GM15510 (cell line): ENCODE results near the gene CGNL1.

Experiments
- POLR2A ChIP-seq: IDR thresholded peaks from 3 replicates; pipeline ENCODE4 v1.6.1; 2011; ENCODE audit warnings: borderline replicate concordance; ENCODE audit not compliant: insufficient read length; ENCODE audit errors: extremely low read depth

CGNL1 gene

GRCh38 chr15:57551715-57552677 lies 175.7 kb downstream of the CGNL1 start:
- no peak for TF ChIP-seq POLR2A

DNA sequence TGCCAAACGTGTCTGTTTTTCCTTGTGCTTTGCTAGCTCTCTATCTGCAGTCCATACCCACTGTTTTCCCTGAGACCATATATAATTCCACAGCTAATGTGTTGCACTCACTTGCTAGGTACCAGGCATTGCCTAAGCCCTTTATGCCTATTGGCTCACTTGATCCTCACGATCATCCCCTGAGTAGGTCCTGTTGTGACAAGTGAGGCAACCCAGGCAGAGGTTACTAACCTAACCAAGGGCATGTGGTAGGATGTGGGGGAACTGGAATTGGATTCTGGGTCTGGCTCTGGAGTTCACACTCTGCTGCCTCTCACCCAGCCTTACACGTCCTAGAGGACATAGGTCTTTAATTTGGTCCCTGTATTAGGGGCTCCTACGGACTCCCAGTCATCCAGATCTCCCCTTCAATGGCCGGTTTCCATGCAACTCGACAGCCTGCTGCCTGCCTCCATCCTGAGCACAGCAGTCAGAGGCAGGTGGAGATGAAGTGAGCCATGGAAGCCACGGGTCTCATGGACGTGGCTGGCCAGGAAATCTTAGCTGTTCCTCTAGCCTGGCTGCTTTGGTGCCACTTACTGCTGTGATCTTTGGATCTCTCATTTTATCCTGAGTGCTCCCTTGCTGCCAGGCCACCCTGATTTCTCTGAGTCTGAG lies 176.5 kb downstream of the CGNL1 start:
- no peak for TF ChIP-seq POLR2A

DNA sequence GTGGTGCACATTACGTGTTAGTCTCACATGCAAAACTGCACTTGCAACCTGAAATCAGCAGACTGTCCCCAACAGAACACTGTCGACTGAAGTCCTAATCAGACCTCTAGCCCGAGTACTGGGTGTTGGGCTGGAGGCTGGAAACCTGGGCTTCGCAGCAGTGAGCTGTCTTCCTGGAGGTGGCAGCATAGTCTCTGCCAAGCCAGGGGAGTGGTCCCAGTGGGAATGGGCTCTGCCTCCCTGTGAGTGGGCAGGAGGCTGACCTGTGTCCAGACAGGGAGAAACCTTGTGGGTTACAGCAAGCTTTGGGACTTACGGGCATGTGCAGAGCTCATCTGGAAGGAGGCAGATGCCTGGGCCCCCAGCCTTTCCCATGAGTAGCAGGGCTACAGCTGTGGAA lies 177.2 kb downstream of the CGNL1 start:
- TF ChIP-seq POLR2A = no peak

DNA sequence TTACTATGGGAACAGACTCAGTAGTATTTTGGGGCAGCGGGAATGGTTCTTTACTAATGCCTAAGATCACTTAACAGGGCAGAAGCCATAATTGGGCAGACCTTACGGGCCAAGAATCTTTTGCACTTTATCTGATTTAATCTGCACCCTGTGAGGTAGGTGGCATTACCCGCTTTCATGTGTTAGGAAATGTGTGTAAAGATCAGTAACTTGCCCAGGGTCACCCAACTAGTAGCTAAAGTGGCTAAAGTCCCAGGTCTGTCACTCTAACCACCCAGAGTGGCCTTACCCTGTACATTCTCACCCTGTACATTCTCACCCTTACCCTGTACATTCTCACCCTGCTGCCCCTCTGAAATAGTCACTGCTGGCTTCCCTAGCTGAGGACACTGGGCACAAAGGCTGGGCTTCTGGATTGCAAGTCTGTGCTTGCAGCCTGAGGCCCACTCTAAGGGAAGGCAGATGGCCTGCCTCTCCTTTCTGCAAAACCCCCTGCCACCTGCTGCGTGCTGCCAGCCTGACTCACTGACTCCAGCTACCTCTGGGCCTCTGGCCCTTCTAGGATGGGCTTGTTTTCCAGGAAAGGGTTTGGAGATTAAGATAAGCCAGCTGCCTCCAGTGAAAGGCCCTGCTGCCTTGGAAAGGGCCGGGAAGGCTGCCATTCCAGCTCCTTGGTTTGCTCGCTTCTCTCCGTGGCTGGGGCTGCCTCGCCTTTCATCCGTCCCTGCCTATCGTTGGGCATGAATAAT lies 177.9 kb downstream of the CGNL1 start:
- TF ChIP-seq POLR2A = no peak

DNA sequence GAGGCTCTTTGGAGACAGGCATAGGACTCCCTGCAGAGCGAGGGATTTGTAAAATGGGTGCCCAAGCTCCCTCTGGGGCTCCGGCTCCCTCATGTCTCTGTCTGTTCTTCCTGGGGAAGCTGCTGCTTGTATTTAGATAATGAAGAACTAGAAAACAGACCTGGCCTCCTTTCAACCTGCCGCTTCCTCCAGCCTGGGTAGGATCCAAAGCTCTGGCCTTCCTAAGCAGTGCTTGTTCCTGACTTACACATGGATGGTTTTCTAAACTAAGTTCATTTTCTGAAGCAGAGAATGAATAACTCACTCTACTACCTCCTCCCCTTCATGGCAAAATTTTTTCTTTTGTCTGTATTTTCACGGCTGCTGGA lies 178.5 kb downstream of the CGNL1 start:
- no peak for TF ChIP-seq POLR2A

DNA sequence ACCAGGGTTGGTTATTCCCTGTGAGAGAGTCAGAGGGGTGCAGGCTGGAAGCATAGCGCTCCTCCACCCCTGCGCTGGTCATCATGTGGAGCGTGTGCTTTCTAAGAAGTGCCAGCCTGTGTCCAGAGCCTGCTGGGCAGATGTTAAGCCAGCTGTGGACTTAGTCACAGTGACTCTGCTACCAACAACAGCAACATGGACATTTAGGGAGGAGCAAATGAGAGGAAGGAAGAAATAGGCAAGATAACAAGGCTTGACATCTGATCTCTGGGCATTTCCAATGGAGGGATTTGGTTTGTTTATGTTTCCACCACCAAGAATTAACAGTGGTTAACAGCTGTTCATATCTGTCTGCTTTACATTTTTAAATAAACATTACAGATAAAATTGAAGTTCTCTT lies 179.0 kb downstream of the CGNL1 start:
- TF ChIP-seq POLR2A = no peak

- no peak for TF ChIP-seq POLR2A
Observed at GRCh38 chr15:57556040-57556439, 179.7 kb downstream of the CGNL1 start.

GRCh38 chr15:57557267-57557666 lies 181.0 kb downstream of the CGNL1 start:
- TF ChIP-seq POLR2A = no peak

DNA sequence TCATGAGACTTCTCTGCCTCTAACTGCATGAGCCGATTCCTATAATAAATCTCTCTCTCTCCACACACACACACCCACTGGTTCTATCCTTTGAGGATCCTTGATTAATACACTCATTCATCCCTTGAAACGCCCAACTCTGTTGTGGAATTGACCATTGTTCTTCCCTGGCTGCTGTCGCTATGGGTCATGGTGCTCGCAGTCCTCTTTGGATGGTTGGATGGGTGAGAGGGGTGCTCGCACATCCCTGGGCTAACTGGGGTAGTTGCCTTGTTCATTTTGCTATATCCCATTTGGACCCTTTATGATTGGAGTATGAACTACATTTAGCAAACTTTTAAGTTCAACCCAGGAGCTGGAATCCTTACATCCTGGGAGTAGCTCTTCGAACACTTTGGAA lies 181.5 kb downstream of the CGNL1 start:
- TF ChIP-seq POLR2A = no peak

DNA sequence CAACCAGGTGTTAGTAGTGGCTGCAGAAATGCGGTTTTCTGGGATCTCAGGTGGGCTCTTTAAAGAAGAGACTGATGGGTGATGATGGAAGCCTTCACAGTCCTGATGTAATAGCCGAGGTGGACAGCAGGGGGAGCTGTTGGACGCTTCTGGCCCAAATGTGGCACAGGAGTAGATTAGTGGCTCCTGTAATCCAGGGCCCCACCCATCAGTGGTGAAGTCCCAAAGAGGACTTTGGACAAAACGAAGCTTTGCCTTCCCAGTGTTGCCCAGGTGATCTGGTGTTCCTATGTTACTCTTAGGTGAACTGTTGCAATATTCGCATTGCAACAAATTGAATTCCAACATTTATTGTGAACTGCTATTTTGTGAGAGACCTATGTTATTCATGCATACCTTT lies 183.6 kb downstream of the CGNL1 start:
- TF ChIP-seq POLR2A = no peak

GRCh38 chr15:57561041-57561711 lies 184.9 kb downstream of the CGNL1 start:
- no peak for TF ChIP-seq POLR2A

- TF ChIP-seq POLR2A = no peak
Observed at GRCh38 chr15:57562196-57562769, 186.0 kb downstream of the CGNL1 start.

GRCh38 chr15:57563416-57563815 lies 187.1 kb downstream of the CGNL1 start:
- TF ChIP-seq POLR2A = no peak

DNA sequence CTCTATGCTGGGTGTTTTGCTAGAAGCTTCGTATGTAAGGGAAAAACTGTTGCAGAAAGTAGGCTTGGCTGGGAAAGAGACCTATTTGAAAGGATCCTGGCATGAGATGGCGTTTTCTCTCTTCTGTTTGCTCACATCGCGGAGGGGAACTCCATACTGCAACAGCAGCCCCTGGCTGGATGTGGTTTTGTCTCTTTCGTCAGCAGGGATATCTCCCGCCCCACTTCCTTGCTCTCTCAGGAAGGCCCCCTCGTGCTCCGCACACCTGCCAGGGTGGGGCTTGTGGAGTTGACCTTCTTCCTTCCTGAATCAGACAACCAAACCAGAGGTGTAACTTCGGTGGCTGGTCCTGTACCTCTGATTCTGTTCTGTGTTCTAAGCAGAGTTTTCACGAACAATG lies 189.0 kb downstream of the CGNL1 start:
- no peak for TF ChIP-seq POLR2A
